ENCODE data around the gene CHODL.

The CHODL gene

GRCh38 chr21:18244671-18245463, at the start of gene CHODL:
Gene CHODL, plus strand, starts transcription at chr21:18244833. Its CDS starts 391 bp downstream, at chr21:18245224.
- DNase-seq, result no peak

GRCh38 chr21:18204931-18205330, 39.7 kb upstream of the CHODL start:
- DNase-seq, result no peak

- DNase-seq, result no peak
Observed at GRCh38 chr21:18218331-18218730, 26.3 kb upstream of the CHODL start.

- no peak for DNase-seq
Observed at GRCh38 chr21:18220498-18220897, 24.1 kb upstream of the CHODL start.

GRCh38 chr21:18222346-18222745, 22.3 kb upstream of the CHODL start:
- no peak for DNase-seq

GRCh38 chr21:18228060-18228739, 16.4 kb upstream of the CHODL start:
- no peak for DNase-seq

GRCh38 chr21:18235545-18235944, 9.1 kb upstream of the CHODL start:
- no peak for DNase-seq

GRCh38 chr21:18245464-18245967, 883 bp downstream of the CHODL start:
- DNase-seq, result no peak

GRCh38 chr21:18248171-18248570, 3.5 kb downstream of the CHODL start:
- no peak for DNase-seq

GRCh38 chr21:18249672-18250071, 5.0 kb downstream of the CHODL start:
- DNase-seq, result no peak

GRCh38 chr21:18251065-18251464, 6.4 kb downstream of the CHODL start:
- no peak for DNase-seq

GRCh38 chr21:18252256-18252655, 7.6 kb downstream of the CHODL start:
- DNase-seq, result no peak

GRCh38 chr21:18252680-18253079, 8.0 kb downstream of the CHODL start:
- no peak for DNase-seq

GRCh38 chr21:18253221-18253620, 8.6 kb downstream of the CHODL start:
- DNase-seq, result no peak

GRCh38 chr21:18253799-18254198, 9.2 kb downstream of the CHODL start:
- DNase-seq, result no peak

GRCh38 chr21:18265944-18266343, 21.3 kb downstream of the CHODL start:
- no peak for DNase-seq

- DNase-seq, result no peak
Observed at GRCh38 chr21:18267496-18267895, 22.9 kb downstream of the CHODL start.

- DNase-seq, result no peak
Observed at GRCh38 chr21:18268906-18269305, 24.3 kb downstream of the CHODL start.

- DNase-seq, result no peak
Observed at GRCh38 chr21:18269856-18270255, 25.2 kb downstream of the CHODL start.

- no peak for DNase-seq
Observed at GRCh38 chr21:18273400-18273799, 28.8 kb downstream of the CHODL start.

- DNase-seq, result no peak
Observed at GRCh38 chr21:18274370-18274769, 29.7 kb downstream of the CHODL start.

GRCh38 chr21:18275781-18276180, 31.1 kb downstream of the CHODL start:
- DNase-seq, result no peak

GRCh38 chr21:18285379-18285778, 40.7 kb downstream of the CHODL start:
- no peak for DNase-seq

GRCh38 chr21:18289876-18290275, 45.2 kb downstream of the CHODL start:
- DNase-seq, result no peak

All from MV-4-11 (cell line).